Stimulated activated CD4-positive, alpha-beta T cell treated with anti-CD3 and anti-CD28 coated beads, Interleukin-15, amount 100 ng/mL, for 1 hour (primary cell): ENCODE measurements around the gene FOXK1.
"Not testable (repeated sequence)": the region's sequence is repeated elsewhere in the genome, so short reads cannot be mapped to it uniquely, and the experiment has no call there.

Experiments
- DNase-seq, 2 donors: peaks; one replicate each; pipeline ENCODE4 v3.0.0-alpha.2; 2020; ENCODE audit warnings: low read depth in 1 of 2, low spot score in 1 of 2

FOXK1 gene

GRCh38 chr7:4681886-4682620 lies at the start of gene FOXK1:
TSS of gene FOXK1 (plus strand) at chr7:4682295. CDS start at chr7:4682309, 14 bp downstream.
- DNase-seq = peak; percentile 63 to 83

DNA sequence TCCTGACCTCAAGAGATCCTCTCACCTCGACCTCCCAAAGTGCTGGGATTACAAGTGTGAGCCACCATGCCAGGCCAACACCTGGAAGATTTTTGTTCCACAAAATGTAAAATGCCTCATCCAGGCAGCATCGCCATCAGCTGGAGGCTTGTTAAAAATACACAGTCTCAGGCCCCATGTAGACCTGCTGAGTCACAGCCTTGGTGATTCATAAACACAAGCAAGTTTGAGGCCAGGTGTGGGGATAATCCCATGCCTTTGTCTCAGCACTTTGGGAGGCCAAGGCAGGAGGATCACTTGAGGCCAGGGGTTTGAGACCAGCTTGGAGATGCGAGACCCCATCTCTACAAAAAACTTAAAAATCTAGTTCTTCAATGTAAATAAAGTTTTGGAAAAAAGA lies 49.1 kb upstream of the FOXK1 start:
- DNase-seq = no peak

DNA sequence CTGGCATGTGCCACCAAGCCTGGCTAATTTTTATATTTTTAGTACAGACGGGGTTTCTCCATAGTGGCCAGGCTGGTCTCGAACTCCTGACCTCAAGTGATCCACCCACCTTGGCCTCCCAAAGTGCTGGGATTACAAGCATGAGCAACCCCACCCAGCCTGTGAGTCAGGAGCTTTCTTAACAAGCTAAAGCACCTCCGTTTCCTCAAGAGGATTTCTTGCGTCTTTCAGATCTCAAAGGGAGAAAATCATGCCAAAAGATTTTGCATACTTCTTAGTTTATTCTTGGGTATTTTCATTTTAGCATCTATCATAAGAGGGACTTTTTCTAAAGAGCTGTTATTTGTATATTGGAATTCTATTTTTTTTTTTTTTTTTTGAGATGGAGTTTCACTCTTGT lies 47.9 kb upstream of the FOXK1 start:
- no peak for DNase-seq

DNA sequence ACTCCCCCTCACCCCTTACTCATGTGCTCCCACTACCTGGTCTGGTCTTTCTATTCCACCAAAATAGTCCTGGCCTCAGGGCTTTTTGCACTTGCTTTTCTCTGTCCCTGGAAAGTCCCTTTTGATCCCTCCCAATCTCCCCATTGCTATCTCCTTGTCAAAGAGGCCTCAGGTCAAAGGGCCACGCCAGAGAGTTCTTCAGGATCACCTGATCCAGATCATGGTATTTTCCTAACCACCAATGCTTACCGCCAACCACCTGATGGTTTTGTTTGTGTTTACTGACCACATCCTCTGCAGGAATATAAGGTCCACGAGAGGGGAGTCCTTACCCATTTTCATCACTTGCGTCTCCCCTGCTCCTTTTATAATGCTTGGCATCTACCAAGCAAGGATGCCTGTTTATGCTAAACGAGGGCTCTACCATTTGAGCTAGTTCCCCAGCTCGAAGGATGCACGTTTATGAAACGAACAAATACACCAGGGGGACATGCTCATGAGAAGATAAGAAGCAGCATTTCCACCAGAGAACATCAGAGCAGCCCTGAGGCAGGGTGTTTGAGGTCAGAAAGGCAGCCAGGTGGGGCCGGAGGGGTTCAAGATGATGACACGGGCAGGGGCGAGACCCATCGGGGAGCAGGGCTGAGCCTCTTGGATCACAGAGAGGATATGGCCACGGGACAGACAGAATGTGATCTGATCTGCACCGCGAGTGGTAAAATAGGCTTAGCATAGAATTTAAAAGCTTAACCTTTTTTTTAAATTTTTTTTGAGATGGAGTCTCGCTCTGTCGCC lies 43.1 kb upstream of the FOXK1 start:
- no peak for DNase-seq

DNA sequence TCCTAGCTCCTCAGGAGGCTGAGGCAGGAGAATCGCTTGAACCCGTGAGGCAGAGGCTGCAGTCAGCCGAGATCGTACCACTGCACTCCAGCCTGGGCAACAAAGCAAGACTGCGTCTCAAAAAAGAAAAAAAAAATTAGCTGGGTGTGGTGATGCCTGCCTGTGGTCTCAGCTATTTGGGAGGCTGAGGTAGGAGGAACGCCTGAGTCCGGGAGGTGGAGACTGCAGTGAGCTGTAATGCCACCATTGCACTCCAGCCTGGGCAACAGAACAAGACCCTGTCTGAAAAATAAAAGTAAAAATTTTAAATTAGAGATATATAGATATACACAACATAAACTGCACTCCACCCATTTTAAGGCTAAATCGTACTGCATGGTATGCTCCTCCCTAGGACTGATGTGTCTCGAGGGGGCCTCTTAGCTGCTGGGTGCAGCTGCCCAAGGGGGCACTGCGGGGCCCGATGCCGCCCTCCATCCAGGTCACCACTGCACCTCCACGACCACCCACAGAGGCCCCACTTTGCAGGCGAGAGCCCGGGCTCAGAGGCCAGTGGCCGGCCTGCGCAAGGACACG lies 40.9 kb upstream of the FOXK1 start:
- DNase-seq = no peak

DNA sequence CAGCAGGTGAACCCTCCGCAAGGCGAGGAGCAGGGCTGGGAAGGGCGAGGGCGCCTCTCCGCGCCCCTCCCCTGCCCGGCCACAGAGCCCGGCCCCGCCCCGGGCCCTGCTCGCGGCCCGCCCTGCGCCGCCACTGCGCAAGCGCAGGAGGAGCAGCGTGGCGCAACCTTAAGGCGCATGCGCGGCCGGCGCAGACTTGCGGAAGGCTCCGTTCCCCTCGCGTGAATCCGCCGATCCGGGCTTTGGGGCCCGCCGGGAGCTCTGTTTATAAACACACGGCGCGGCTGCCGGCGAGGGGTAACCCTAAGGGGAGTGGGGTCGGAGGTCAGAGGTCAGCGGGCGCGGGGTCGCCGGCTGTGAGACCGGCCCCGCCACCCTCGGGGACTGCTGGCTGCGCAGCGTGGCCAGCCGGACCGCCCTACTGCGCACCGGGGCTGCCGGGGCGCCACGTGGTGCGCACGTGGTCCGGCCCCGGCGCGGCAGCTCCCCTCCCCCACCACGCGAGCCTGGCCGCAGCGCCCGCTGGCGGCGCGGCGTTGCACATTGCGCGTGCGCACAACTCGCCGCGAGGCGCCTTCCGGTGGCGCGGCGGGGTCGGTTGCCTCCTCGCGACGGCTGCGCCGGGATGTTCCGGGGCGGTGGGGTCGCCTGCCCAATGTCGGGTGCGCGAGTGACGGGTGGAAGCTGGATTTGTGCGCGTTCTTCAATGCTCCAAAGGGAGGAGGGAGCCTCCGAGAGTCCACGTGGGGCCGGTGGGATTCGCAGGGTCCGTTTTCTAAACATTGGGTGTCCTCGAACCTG lies 40.2 kb upstream of the FOXK1 start:
- DNase-seq = peak; percentile 95 to 96

GRCh38 chr7:4642468-4643203 lies 39.5 kb upstream of the FOXK1 start:
- no peak for DNase-seq

DNA sequence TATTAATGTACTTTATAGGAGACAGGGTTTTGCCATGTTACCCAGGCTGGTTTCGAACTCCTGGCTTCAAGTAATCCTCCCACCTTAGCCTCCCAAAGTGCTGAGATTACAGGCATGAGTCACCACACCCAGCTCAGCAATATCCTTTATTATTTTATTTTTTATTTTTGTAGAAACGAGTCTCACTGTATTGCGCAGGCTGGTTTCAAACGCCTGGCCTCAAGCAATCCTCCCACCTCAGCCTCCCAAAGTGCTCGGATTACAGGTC lies 39.0 kb upstream of the FOXK1 start:
- not testable (repeated sequence) for DNase-seq

- DNase-seq = no peak
Measured at GRCh38 chr7:4645246-4645645, 36.8 kb upstream of the FOXK1 start.

GRCh38 chr7:4648111-4648510 lies 34.0 kb upstream of the FOXK1 start:
- no peak for DNase-seq

DNA sequence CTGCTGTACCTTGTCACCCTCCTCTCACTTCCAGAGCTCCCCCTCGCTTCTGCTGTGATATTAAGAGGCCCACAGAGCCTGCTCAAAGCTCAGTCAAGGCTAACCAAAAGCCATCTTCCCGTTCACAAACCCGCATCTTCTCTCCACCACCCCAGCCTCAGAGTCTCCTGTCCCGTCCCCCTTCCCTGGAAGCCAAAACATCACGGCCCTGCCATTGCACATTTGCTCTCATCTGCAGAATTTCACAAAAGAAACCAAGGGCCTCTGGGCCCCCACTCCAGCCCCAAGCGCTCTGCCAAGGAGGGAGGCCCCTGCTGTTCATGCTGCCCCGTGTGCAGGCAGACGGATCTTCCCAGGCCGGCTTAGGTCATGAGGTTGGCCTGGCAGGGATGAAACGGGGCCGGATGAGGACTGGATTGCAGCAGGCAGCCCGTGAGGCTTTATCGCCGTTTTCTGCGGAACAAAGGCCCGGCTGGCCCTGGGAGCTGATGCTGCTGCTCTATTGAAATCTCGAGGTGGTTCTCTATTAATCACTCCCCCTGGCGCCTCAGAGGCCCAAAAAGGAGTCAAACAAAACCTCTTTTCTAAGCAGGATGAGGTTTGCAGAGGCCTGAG lies 31.6 kb upstream of the FOXK1 start:
- DNase-seq = no peak

- DNase-seq = no peak
Measured at GRCh38 chr7:4653771-4654170, 28.3 kb upstream of the FOXK1 start.

- no peak for DNase-seq
Measured at GRCh38 chr7:4655311-4655710, 26.8 kb upstream of the FOXK1 start.

DNA sequence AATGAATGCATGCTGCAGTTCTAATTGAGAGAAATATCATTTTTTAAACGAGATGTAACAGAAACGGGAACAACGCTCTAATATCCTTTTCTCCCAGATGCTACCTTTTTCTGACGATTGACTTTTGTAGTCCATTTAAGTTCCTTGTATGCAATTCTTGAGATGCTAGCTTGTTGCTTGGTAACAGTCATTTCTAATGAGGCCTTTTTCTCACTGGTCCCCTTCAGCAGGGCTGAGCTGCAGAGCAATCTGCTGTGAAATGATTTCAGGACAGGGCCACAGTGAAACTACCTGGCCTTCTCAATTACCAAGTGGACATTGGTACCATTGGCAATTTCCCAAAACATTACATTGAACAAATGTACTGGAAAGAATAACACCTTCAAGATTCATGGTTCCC lies 26.2 kb upstream of the FOXK1 start:
- no peak for DNase-seq

GRCh38 chr7:4657640-4658417 lies 24.3 kb upstream of the FOXK1 start:
- DNase-seq = no peak

- DNase-seq = no peak
Measured at GRCh38 chr7:4659551-4660286, 22.4 kb upstream of the FOXK1 start.

DNA sequence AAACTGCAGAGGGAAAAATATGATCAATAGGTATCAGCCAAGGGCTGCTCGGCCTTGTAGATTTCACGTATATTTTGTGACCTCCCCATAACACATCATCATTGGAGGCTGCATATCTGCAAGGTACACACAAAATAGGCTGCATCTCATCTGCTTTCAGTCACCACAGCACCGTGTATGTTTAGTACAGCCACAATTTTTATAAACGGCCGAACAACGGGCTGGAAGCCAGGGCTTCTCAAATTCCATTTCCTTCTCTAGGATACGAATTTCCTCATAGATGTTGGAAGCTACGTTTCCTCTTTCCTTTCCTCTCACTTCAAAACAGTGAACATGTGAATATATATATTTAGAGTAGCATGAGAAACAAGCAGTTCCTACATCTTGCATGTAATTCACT lies 20.2 kb upstream of the FOXK1 start:
- no peak for DNase-seq

- no peak for DNase-seq
Measured at GRCh38 chr7:4663239-4664018, 18.7 kb upstream of the FOXK1 start.
